Fibroblast of gingiva (primary cell): Measurements from ENCODE around the gene RCAN2.
"Not testable (repeated sequence)": the region's sequence is repeated elsewhere in the genome, so short reads cannot be mapped to it uniquely, and the experiment has no call there.

Experiments
- DNase-seq: peaks from one replicate; pipeline ENCODE4 v3.0.0-alpha.2; 2011; ENCODE audit warnings: low read depth

The RCAN2 gene

DNA sequence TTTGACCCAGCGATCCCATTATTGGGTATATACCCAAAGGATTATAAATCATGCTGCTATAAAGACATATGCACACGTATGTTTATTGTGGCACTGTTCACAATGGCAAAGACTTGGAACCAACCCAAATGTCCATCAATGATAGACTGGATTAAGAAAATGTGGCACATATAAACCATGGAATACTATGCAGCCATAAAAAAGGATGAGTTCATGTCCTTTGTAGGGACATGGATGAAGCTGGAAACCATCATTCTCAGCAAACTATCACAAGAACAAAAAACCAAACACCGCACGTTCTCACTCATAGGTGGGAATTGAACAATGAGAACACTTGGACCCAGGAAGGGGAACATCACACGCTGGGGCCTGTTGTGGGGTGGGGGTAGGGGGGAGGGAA, 103.5 kb downstream of the RCAN2 start:
- DNase-seq, result not testable (repeated sequence)

DNA sequence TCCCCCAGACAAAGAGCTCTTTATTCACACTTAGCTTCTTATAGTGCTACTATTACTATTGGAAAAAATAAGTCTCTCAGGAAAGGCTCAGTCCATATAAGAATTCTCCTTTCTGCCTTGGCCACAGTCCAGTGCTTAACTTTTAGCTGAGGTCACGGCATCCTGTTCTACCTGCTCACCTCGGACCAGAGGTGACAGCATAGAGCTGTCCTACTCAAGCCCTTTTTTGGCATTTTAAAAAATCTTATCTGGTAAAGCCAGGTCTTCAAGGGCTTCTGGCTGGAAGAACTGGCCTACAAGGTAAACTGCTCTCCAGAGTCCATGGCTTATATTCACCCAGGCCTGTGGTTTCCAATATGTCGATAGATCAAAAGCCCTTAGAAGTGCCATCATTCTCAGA, 109.7 kb downstream of the RCAN2 start:
- DNase-seq, result no peak

GRCh38 chr6:46381057-46381456, 110.2 kb downstream of the RCAN2 start:
- no peak for DNase-seq

GRCh38 chr6:46380152-46380807, 111.0 kb downstream of the RCAN2 start:
- no peak for DNase-seq

- no peak for DNase-seq
Measured at GRCh38 chr6:46378882-46379416, 112.3 kb downstream of the RCAN2 start.

DNA sequence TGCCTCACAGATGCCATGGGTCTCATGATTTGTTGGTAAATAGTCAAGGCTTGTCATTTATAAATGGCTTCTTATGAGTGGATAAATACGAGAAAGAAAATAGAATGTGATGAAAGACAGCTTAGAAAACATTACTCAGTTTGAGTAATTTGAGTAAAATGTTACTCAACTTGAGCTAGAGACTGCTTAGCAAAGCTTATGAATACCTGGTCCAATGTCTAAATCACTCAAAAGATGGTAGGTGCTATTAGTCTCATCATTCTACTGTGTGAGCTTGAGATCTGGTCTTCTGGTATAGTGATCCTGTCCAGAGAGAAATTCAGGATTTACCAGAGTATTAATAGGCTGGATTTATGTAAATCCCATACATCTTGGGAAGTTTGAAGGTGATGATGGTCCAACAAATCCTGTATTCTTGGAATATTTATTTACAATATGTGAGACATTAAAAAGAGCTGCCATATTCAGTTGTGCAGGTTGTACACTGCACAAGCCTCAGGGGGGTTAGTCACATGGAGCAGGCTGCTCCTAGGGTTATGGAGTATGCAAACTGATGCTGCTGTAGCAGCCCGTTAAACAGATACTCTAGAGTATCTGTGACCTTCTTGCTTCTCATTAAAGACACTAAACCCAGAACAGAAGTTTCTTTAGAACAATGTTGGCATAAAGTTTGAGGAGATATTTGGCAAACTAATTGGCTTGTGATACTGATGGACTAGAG, 112.9 kb downstream of the RCAN2 start:
- no peak for DNase-seq

DNA sequence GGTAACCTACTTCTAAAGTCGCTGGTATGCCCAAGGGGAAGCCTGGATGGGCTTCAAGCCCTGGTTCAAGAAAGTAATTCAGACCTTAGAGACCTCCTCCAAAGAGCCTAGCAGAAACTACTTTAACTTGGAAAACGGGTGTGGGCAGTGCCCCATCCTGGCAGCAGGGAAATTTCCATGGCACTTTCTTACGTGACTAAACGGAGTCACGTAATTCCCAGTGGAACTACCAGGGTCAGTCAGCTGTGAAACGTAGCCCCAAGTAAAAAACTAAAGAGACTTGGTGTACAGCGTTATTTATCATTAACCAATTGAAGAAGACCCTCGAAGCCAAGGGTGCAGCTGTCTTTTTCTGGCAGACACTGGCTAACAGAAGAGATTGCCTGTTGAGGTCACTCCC, 114.0 kb downstream of the RCAN2 start:
- no peak for DNase-seq

GRCh38 chr6:46376562-46377061, 114.6 kb downstream of the RCAN2 start:
- DNase-seq, result no peak

DNA sequence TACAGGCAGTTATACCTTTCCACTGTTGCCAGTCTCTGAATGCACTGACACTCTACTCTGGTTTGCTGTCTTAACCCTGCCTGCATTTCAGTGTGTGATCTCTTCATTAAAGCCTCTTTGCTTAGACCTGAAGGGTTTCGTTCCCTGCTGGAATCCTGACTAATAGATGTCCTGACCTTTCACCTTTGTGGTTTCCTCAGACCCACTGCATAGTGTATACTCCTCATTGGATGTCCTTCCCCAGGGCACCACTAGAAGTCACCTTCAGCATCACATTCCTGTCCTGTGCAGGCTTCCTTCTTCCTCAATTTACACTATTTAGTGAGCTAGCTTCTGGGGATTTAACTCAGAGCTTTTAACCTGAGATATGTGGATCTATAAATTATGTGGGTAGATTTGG, 120.6 kb downstream of the RCAN2 start:
- DNase-seq, result no peak

GRCh38 chr6:46368169-46368536, 123.1 kb downstream of the RCAN2 start:
- DNase-seq, result no peak

GRCh38 chr6:46367354-46368168, 123.7 kb downstream of the RCAN2 start:
- DNase-seq, result no peak

GRCh38 chr6:46366190-46366900, 124.9 kb downstream of the RCAN2 start:
- DNase-seq, result no peak

DNA sequence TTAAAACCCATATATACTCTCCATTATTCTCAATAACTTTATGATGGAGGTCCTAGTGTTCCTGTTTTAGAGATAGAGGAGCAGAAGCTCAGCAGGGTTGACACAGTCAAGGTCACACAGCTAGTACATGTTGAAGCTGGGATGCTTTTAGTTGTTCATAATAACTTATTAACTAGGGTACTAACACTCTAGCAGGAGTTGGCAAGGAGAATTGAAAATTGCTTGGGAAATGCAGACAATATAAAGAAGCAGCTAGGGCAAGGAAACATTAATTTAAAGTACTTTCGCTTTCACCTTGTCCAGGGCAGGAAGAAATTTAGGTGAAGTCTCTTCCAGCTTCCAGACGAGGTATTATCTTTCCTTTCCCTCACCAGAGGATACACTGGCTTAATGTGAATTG, 133.7 kb downstream of the RCAN2 start:
- DNase-seq, result no peak

GRCh38 chr6:46356543-46356942, 134.7 kb downstream of the RCAN2 start:
- no peak for DNase-seq

GRCh38 chr6:46353528-46353927, 137.7 kb downstream of the RCAN2 start:
- DNase-seq, result no peak

GRCh38 chr6:46352541-46353268, 138.5 kb downstream of the RCAN2 start:
- DNase-seq, result no peak

DNA sequence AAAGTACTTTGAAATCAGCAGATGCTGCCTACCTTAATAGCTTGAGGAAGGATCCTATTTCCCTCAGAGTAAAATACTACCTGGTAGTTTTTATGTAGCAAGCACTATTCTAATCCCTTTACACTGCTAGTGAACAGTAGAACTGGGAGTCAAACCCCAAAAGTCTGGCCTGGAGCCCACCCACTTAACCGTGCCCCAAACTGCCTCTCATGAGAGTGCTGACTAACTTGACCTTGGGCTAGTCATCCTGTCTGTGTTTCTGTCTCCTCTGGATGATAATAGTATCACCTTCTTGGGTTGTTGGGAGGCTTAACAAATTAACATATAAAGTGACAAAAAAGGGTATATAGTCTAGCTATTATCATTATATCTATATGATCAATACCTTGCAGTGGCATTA, 140.5 kb downstream of the RCAN2 start:
- DNase-seq, result no peak

DNA sequence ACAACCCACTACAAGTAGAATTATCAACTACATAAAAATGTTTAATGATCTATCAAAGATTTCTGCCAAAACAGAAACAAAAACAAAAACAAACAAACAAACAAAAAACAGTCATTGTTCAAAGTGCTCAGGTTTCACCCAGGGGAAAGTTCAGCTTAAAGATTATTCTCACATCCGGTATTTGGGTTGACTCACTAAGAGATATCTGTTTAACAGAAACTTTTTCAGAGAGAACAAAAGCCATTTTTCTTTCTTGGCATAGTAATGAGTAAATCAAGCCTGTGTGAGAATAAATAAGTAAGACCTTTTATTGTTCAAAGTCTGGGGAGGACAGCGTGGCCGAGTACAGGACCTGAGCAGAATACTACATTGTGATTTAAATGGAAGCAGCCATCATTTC, 143.6 kb downstream of the RCAN2 start:
- DNase-seq, result no peak

DNA sequence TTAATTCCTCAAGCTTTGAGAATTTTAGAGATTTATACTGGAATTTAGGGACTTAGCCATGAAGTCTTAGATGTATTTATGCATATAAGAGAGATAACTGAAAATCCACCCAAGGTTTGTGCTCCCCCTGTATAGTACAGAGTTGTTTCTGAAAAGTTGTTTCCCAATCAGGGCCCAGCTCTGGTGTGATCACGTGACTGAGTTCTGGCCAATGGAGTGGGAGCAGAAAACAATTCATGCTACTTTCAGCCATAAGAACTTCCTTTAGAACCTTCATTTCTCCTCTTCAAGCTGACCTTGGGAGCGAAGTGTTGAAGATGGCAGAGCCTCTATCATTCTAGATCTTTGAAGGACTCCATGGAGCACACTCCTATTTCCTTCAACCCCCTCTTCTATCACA, 151.0 kb downstream of the RCAN2 start:
- no peak for DNase-seq

DNA sequence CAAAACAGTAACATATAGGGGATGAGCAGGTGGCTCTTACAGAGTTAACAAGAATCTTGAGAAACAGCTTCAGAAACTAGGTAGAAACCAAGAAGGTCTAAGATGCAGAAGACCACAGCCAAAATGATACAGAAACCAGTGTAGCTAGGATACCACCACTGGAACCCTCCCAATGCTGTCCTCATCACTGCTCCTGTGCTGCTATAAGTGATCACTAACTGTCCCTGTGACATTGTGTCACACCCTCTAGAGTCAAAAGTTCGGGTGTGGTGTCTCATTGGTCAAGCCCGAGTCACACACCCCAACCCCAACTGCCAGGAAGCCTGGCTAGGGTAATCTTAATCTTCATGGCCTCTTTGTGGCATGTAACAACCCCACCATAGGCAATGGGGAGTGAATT, 153.1 kb downstream of the RCAN2 start:
- no peak for DNase-seq

GRCh38 chr6:46334442-46334841, 156.8 kb downstream of the RCAN2 start:
- DNase-seq, result no peak
